Stimulated activated CD4-positive, alpha-beta T cell treated with anti-CD3 and anti-CD28 coated beads, Interleukin-15, amount 100 ng/mL, for 48 hours (primary cell): ENCODE data around the gene WDR33.

ENCODE experiments used
- DNase-seq, 2 donors: peaks; one replicate each; pipeline ENCODE4 v3.0.0-alpha.2; 2020; ENCODE audit warnings: low read depth in 2 of 2

The WDR33 gene

DNA sequence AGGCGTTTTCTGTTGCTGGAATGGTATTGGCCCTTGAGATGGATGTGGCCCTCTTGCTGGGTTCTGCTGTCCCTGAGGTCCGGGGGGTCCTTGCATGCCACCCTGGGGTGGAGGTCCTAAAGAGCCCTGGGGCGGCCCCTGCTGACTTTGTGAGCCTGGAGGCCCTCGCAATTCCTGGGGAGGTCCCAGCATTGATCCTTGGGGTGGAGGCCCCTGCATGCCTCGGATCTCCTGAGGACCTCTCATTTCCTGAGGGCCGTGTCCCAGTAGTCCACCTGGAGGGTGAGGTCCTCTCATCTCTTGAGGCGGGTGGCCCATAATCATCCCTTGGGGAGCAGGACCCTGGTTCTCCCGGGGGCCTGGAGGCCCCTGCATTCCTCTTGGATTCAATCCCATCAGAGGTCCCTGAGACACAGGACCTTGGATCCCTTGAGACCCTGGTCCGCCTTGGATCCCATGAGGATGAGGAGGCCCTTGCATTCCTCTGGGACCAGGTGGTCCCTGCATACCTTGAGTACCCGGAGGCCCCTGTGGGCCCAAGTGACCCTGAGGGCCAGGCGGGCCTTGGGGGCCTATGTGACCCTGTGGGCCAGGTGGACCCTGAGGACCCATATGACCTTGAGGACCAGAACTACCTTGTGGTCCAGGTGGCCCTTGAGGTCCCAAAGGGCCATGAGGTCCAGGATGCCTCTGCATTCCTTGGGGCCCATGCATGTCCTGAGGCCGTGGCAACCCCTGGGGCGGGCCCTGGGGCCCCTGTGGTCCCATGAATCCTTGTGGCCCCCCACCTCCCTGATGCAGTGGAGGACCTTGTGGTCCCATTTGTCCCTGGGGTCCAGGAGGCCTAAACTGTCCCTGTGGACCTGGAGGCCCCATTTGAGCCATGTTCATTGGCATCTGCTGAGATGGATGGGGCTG, 91.4 kb downstream of the WDR33 start:
- DNase-seq, result no peak

DNA sequence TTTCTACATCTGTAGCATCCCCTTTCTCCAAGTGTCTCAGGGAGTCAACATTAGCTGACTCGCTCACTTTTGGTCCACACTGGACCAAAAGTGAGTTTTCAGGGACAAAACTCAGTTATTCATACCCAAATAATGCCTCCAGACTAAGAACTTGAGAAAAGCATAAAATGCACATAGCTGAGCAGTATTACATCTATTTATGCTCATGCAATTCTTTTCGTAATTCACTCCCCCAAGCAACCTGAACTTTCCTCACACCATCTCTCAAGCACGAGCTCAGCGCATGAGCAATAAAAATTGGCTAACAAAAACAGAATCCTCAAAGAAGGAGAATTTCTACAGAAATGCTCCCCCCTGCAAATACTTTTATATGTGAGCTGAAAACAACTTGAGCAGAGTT, 92.7 kb downstream of the WDR33 start:
- no peak for DNase-seq

DNA sequence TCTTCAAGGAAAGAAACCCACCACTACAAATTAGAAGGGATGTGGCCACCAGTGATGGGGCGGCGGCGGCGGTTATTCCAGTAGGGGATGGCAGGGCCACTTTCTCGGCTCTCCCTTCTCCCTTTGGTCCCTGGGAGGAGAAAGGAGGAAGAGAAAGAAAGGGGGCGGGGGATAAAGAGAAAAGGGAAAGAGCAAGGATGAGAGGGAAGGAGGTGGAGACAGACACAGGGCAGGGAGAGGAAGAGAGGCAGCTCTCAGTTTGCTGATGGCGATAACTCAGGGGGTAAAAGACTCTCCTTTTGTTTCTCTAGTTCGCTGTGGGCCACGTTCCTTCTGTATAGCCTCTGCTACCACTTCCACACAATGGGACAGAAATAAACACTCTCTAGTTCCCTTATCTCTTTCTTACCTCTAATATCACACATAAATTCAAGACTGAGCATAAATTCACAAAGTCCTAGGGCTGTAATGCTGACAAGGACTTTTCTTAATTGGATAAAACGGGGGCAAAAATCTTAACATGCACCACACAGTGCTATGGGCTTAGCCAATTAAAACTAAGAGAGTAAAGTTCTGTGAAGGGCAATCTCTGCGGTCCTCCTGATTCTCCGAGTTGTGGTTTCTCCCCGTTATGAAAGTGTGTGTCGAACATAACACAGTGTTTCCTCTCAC, 95.1 kb downstream of the WDR33 start:
- DNase-seq, result no peak

DNA sequence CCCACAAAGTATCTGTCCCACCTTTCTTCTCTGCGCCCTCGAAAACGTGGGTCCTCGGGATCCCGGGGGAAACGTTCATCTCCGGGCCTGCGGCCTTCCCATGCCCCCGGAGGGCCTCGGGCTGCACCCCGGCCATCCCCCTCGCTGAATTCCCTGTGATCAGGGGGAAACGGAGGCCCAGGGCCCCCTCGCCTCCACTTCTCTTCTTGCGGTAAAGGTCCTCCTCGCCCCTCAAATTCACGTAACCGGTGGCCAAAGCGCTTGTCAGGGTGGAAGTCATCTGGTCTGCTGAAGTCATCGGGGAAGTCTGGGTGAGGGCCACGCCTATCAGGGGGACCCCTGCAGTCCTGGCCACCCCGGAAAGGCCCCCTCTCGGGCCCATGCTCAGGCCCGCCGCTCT, 97.4 kb downstream of the WDR33 start:
- DNase-seq, result no peak

DNA sequence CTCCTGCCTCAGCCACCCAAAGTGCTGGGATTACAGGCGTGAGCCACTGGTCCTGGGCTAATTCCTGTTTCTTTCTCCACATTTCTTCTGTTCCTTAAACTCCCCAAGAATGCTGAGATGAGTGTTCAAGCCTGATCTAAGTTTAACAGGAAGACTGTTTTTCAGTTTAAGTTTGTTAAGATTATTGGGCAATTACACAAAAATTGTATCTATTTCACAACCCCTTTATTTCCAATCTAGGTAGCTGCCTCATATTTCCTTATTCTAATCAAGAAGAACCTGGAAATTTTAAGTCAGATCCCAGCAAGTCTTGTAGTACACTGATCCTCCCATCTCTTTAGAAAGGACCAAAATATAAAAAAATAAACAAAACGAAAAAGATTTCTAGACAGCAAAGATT, 98.0 kb downstream of the WDR33 start:
- DNase-seq, result no peak

DNA sequence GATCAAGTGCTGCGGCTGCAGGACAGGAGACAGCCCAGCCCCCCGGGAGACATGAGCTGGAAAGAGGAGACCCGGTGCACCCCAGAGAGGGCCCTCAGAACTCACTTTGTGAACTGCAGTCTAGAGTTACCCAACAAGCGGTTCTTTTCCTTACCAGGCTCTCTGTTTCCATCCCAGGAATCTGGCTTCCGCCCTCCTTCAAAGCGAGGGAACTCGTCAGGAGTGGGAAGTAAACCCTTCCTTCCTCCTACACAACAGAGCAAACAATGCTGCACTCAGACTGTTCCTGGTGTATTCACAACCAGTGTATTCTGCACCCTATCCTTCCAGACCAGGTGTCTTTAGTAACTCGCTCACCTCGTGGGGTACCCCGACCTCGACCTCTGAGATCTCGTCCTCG, 101.6 kb downstream of the WDR33 start:
- no peak for DNase-seq

DNA sequence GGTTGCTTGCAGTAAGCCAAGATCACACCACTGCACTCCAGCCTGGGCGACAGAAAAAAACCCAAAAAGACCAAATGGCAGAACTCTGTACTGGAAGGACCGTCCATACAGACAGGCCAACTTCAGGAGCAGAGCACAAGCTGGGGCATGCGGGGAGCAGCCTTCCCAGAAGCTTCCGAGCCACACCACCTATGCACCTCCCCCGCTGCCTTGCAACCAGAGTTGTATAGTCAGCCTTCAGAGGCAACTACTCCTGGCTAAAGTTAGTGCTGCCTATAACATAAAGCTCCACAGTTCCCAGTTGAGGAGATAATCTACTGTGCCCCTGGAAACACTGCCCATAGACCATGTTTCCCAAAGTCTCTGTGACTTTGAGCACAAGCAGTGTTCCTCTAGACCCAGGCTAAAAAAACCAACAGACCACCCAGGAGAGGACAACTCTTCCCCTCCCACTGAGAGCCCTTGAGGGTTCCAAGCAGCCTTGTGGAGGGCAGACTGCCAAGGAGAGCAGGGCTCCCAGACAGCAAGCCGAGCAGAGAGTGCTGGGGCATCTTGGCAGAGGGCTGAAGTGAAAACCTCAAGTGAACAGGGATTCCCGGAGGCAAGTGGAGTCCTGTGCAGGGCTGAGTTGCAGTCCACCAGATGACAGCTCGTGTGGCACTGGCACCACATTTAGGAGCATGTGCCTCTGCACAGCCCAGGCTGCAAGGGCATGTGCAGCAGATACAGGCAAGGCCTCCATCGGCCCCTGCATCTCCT, 102.9 kb downstream of the WDR33 start:
- no peak for DNase-seq

DNA sequence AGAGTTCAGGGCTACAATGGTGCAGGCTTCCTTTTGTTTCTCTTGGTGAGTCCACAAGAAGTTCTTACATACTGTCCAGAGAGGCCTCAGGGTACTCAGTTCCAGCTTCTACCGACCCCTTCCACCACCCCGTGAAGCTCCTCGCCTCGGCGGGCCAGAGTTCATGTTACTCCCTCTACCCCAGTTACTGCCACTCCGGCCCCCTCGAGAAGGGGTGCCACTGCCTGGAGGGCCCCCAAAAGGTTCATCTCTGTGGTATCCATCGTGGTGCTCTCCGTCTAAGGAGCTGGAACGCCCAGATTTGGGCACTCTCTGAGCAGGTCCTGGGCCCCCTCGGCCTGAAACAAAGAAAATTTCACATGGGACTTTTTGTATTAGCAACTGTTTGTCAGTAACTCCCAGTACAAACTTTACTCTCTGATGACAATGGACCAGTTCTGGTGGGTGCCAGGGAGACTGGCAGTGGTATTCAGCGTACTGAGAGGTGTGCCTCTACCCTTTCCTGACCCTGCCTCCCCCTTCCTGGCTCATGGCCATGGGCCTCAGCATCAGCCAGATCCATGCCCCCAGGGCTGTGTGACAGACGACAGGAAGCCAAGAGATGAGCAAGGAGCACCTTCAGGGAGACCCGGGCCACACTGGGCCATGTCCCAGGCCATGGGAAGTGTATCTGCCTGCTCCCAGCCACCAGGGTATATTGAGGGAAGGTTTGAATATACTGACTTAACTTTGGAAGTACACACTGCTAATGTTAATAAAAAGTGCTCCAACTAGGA, 104.6 kb downstream of the WDR33 start:
- DNase-seq, result no peak

DNA sequence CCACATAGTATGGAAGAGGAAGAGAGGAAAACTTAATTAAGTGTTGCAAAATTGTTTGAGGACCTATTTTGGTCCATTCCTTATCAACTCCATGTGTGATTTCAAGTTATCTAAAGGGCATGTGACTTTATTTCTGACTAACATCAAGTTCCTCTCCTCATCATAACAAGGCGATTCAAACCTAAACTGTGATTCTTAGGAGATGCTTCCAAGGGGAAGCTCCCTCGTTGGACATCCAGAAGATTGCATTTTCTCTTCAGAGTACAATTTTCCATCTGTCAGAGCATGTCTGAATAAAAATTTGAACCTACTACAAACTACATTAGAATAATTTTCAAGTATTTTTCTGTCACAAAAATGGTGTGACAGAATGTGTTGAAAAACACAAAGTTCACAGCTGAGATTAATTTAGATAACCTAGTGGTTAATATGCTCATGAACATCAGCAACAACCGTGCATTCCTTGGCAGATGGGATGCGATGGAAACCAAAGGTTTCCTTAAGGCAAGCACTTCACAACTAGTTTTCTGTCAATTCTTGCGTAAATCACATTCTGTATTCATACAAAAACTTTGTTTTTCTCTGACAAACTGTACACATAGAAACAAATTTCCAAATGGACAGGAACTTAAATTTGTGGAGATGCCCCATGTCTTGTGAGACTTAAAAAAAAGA, 105.4 kb downstream of the WDR33 start:
- no peak for DNase-seq

DNA sequence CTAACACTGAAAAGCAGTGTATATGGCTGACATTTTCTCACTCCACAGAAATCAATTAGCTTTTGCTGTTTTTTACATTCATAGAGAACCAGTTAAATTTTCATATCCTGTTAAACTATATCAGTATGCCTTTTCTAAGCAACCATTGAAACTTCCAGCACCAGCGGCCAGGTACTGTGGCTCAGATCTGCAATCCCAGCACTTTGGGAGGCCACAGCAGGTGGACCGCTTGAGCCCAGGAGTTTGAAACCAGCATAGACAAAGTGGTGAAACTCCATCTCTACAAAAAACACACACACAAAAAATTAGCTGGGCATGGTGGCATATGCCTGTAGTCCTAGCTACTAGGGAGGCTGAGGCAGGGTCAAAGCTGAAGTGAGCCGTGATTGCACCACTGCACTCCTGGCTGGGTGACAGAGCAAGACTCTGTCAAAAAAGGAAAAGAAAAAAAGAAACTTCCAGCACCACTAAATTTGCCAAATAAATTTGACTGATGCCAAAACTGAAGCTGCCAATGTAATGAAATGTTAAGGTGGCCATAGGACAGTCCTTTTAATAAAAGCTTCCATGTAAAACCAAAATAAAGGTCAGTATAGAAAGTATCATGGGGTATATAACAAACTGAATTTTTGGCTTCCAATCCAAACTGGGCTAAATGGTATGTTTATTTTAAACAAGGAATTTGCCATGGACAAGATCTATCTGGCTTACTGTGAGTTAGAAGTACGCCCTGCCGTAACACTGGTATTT, 106.2 kb downstream of the WDR33 start:
- DNase-seq, result no peak

DNA sequence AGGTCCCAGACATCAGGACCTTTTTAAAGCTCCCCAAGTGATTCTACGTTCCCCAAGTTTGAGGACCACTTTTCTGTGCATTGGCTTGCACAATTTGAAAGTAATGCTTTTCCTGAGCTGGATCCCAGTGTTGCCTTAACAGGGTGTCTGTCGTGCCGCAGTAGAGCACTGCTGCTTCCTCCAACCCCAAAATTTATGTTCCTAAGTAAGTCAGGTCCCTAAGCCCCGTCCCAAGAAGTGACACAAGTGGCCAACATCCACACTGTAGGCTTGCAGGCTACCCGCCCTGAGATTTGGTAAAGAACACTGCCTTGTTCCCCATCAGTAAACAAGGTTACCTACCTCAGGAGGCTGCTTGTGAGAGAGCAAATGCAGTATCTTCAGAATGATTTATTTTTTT, 107.7 kb downstream of the WDR33 start:
- DNase-seq, result no peak

DNA sequence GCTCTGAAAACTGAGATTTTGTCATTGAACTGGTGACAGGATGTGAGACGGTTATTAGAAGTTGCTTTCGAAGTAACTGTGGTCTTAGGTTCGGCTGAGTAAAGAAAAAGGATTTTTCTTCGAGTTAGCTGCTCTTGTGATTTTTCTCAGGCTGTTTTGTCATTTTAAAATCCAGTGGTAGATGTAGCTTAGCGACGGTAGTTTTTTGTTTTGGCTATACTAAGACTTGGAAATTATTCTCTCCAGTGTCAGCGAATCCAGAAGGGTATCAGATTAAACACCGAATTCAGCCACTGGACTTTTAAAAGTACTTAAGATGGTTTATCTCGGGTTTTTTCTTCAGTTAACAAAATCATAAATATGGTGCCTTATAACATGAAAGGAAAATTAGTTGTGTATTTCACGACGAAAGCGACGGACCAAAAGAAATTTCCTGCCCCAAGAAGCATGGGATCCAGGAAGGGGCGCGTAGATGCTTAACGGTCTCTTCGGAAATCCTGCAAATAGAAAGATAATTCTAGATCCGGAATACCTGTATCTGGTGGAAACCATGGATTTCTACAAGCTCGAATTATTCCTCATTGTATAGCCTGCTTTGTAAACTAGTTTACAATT, 108.5 kb downstream of the WDR33 start:
- no peak for DNase-seq

DNA sequence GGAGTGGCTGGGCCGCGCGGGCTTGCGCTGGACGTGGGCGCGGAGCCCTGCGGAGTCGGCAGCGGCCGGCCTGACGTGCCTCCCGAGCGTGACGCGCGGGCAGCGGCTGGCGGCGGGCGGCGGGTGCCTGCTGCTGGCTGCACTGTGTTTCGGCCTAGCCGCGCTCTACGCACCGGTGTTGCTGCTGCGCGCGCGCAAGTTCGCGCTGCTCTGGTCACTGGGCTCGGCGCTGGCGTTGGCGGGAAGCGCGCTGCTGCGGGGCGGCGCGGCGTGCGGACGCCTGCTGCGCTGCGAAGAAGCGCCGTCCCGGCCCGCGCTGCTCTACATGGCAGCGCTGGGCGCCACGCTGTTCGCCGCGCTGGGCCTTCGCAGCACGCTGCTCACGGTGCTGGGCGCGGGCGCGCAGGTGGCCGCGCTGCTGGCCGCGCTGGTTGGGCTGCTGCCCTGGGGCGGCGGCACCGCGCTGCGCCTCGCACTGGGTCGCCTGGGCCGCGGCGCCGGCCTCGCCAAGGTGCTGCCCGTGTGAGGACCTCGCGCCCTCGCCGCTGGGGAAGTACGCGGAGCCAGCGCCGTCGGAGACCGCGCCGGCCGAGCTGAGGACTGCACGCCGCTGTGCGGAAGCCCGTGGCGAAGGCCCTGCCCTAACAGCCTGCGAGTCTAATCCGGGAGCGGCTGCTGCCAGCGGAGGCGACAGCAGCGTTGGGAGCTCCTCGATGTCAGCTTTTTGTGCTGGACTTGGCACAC, 109.1 kb downstream of the WDR33 start:
- DNase-seq, result peak; percentile 67

DNA sequence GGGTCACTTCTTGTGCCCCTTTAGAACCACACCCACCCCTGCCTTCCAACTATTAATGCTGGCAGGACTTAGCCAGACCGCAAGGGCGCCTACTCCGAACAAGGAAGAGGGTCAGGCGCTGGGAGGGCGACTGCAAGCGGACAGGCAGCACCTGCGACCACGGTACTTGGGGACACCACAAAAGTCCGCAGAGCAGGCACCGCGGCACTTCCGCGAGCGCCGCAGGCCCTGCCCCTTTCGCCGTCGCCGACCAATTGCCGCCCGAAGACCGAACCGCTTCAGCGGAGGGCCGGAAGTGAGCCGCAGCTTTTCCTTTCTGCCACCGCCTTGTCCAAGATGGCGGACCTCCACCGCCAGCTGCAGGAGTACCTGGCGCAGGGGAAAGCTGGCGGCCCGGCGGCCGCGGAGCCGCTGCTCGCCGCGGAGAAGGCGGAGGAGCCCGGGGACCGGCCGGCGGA, 109.7 kb downstream of the WDR33 start, which contains the start of gene SFT2D3:
Gene SFT2D3, plus strand, starts transcription at position 305 of the 458 bp plus-strand sequence. Its CDS starts 32 bp downstream, at position 337.
- DNase-seq, result peak; percentile 86

DNA sequence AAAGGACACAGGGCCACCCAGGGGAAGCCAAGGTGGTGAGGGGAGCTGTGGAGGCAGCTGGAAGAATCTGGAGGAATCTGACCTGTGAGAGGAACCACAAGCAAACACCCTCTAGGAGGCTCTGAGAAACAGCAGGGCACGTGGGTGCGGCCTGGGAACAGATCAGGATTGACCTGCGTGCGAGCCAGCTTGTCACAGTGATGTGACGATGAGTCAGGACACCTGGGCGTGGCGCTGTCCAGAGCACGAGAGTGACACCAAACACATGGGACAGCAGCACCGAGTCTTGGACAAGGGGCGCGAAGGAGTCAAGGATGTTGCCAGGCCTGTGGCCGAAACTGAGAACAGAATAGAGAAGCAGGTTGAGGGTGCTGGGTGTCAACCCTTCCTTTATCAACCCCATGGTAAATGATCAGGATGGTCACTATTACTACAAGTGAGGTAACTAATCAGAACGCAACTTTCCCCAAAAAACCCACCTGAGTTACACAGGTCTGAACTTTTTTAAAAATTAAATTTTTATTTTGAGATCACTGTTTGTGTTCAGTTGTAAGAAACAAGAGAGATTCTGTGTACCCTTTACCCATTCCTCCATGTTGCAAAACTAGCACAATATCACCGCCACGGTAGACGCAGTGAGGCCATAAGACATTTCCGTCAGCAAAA, 110.3 kb downstream of the WDR33 start:
- no peak for DNase-seq

DNA sequence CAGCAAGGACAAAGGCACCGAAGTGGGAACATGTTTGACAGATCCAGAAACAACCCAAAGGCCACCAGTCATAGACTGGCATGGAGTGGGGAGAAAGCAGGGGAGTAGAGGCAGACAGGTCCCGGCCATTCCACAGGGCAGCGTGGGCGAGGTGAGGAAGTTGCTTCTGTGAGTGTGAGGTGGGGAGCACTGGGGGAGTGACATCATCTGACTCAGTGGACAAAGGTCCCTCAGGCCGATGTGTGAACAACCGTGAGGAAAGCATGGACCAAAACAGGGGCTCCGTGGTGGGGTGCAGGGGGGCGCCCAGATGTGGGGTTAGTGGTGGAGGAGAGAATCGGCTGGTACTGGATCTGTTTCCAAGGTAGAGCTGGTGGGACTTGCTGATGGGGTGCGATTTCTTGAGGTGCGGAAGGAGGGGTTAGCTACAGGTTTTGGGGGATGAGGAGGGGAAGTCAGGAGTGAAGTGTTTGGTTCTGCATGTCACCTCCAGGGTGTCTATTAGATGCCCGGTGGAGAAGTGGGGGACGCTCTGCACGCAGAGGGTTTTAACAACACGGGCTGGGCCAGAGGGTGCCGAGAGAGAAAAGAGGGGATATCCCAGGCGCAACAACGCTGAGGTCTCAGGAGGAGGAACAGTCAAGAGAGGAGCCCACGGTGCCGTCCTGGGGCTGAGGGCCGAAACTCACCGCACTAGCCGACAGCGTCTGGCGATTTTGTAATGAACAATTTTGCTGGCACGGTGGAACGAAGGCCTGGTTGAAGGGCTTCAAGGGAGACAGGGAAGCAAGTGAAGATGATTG, 112.2 kb downstream of the WDR33 start:
- no peak for DNase-seq

DNA sequence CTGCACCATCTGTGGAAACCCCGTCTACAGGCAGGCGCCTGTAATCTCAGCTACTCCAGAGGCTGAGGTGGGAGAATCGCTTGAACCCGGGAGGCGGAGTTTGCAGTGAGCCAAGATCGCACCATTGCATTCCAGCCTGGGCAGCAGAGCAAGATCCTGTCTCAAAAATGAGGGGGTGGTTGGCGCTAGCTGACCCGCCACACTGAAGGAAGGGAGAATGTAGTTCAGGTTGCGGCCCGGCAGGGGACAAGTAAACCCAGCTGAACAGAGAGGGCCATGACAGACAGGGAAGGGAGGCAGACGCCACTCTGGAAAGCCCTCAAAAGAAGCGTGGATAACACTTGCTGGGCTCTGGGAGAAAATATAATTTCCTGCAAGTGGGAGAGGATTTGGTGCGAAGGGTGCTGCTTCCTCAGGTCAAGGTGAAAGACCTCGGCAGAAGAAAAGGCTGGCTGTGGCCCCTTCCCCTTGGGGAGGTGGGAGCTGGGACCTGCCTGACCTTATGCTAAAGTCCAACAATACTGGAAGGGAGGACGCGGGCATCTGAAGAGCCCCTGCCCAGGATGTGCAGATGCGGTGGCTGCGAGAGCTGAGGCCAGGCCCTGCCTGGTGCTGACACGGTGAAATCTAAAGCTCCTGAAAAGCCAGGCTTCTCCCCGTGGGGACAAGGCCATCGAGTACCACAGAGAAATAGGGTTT, 113.3 kb downstream of the WDR33 start:
- DNase-seq, result no peak
